ENCODE results near the gene MTHFD2.
"Not testable (repeated sequence)": the region's sequence is repeated elsewhere in the genome, so short reads cannot be mapped to it uniquely, and the experiment has no call there.

MTHFD2 gene

DNA sequence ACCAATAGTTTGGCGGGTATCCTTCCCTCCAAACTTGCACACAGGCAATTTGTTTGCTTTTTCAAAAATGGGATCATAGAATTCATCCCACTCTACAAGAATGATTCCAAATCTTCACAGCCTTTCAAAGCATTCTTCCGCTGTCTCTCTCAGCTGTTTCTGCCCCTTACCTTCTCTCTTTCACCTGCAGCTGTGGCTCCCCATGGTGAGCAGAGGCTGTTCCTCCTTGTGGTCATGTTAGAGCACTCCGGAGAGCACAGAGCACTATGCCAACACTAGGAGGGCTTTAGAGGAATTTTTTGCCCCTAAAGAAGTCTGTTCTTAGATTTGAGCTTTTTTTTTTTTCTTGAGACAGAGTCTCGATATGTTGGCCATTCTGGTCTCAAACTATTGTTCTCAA lies 30.4 kb downstream of the MTHFD2 start:
- no peak overlapping the region for H3K9ac ChIP-seq (ENCODE audit: low read depth, low read length)
- no peak overlapping the region for H3K4me2 ChIP-seq (ENCODE audit: insufficient read depth, low read length)

DNA sequence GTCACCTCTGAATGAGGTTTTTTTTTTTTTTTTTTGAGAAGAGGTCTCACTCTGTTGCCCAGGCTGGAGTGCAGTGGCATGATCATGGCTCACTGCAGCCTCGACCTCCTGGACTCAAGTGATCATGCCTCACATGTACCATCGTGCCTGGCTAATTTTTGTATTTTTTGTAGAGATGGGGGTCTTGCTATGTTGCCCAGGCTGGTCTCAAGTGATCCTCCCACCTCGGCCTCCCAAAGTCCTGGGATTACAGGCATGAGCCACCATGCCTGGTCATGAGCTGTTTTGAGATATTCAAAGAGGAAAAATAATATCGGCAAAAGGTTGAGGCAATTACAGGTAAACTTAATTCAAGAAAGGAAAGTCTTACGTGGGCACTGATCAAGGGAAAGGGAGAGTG lies 31.4 kb downstream of the MTHFD2 start:
- not testable (repeated sequence) for H4K20me1 ChIP-seq (ENCODE audit: insufficient read depth, low read length); H3K36me3 ChIP-seq (ENCODE audit: insufficient read depth, low read length); ATAC-seq (ENCODE audit: insufficient read depth, low read depth); H3K4me1 ChIP-seq (ENCODE audit: insufficient read depth, low read length); H3K9me3 ChIP-seq (ENCODE audit: insufficient read depth, low read length, severe bottlenecking); H3K4me3 ChIP-seq (ENCODE audit: low read depth in 1 of 2, low read length in 2 of 2); H3K27ac ChIP-seq (ENCODE audit: low read length); H3K9ac ChIP-seq (ENCODE audit: low read depth, low read length); H3K4me2 ChIP-seq (ENCODE audit: insufficient read depth, low read length); H3K79me2 ChIP-seq (ENCODE audit: insufficient read depth, low read length); H2AFZ ChIP-seq (ENCODE audit: low read depth, low read length); DNase-seq; H3K27me3 ChIP-seq (ENCODE audit: insufficient read depth, low read length, poor library complexity)

More for the DNA sequence above, 30.4 kb downstream of the MTHFD2 start:
- Histone ChIP-seq H3K27me3 (ENCODE audit: insufficient read depth, low read length, poor library complexity) (no peaks in the 10 kb centered on the region), H4K20me1 (ENCODE audit: insufficient read depth, low read length) (no peaks in the 10 kb centered on the region), H3K27ac (ENCODE audit: low read length) (no peak overlapping the region), H3K79me2 (ENCODE audit: insufficient read depth, low read length) (no peaks in the 10 kb centered on the region), H2AFZ (ENCODE audit: low read depth, low read length) (no peak overlapping the region), H3K4me3 (ENCODE audit: low read depth in 1 of 2, low read length in 2 of 2) (no peak overlapping the region), H3K9me3 (ENCODE audit: insufficient read depth, low read length, severe bottlenecking) (no peaks in the 10 kb centered on the region), H3K4me1 (ENCODE audit: insufficient read depth, low read length) (no peaks in the 10 kb centered on the region), H3K36me3 (ENCODE audit: insufficient read depth, low read length) (no peaks in the 10 kb centered on the region)
- TF ChIP-seq, protein P1, sequence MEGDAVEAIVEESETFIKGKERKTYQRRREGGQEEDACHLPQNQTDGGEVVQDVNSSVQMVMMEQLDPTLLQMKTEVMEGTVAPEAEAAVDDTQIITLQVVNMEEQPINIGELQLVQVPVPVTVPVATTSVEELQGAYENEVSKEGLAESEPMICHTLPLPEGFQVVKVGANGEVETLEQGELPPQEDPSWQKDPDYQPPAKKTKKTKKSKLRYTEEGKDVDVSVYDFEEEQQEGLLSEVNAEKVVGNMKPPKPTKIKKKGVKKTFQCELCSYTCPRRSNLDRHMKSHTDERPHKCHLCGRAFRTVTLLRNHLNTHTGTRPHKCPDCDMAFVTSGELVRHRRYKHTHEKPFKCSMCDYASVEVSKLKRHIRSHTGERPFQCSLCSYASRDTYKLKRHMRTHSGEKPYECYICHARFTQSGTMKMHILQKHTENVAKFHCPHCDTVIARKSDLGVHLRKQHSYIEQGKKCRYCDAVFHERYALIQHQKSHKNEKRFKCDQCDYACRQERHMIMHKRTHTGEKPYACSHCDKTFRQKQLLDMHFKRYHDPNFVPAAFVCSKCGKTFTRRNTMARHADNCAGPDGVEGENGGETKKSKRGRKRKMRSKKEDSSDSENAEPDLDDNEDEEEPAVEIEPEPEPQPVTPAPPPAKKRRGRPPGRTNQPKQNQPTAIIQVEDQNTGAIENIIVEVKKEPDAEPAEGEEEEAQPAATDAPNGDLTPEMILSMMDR (IDR thresholded peaks at IDR 0.05; ENCODE audit: borderline replicate concordance, extremely low read depth, low read length, poor library complexity, severe bottlenecking), result no peak
- TF ChIP-seq EZH2 (IDR thresholded peaks at IDR 0.05; ENCODE audit: borderline replicate concordance, low read depth, low read length, severe bottlenecking), result no peak
- ATAC-seq (ENCODE audit: insufficient read depth, low read depth) (peak; percentile 39; the same call in 1 of the 3 replicates), DNase-seq (no peak)

DNA sequence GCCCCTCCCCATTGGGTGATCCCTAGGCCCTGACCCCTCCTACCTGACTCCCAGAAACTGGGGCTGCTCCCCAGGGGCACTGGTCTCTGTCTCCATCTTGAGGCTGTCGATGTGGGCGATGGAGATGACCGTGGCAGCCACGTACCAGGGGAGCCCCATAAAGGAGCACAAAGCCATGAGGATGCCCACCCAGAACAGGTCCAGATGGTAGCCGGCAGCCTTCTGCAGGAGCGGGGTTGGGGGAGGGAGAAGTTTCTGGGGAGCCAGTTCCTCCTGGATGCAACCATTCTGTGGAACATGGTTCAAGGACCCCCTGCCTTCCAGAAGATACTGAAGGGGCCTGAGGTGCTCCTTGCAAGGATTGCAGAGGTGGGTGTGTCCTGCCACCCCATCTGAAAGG lies 34.0 kb downstream of the MTHFD2 start:
- Histone ChIP-seq H3K4me1 (ENCODE audit: insufficient read depth, low read length) (no peaks in the 10 kb centered on the region), H2AFZ (ENCODE audit: low read depth, low read length) (no peak overlapping the region), H3K4me2 (ENCODE audit: insufficient read depth, low read length) (no peak overlapping the region), H3K36me3 (ENCODE audit: insufficient read depth, low read length) (no peaks in the 10 kb centered on the region), H3K9ac (ENCODE audit: low read depth, low read length) (no peak overlapping the region), H3K27me3 (ENCODE audit: insufficient read depth, low read length, poor library complexity) (no peaks in the 10 kb centered on the region), H3K9me3 (ENCODE audit: insufficient read depth, low read length, severe bottlenecking) (no peaks in the 10 kb centered on the region), H4K20me1 (ENCODE audit: insufficient read depth, low read length) (no peaks in the 10 kb centered on the region), H3K27ac (ENCODE audit: low read length) (no peak overlapping the region), H3K79me2 (ENCODE audit: insufficient read depth, low read length) (no peaks in the 10 kb centered on the region), H3K4me3 (ENCODE audit: low read depth in 1 of 2, low read length in 2 of 2) (no peak overlapping the region)
- no peak for DNase-seq
- TF ChIP-seq EZH2 (IDR thresholded peaks at IDR 0.05; ENCODE audit: borderline replicate concordance, low read depth, low read length, severe bottlenecking), result no peak
- TF ChIP-seq, protein P1 (IDR thresholded peaks at IDR 0.05; ENCODE audit: borderline replicate concordance, extremely low read depth, low read length, poor library complexity, severe bottlenecking), result no peak
- no peak for ATAC-seq (ENCODE audit: insufficient read depth, low read depth)

DNA sequence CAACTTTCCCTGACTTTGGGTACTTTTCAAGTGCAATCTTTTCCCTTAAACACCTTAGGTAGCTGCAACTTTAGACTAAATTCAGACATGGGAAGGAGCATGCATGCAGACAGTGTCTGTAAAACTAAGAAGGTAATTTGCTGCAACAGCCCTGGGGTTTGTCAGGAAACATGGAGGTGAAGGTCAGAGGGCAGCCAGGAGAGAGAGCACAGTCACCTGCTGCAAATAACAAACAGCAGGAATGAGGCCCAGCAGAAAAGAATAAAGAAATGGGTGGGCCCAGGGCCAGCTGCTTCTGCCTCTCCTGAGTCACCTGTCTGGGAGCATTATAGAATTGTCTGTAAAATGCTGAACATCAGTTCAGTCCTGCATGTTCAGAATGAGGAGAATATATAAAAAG lies 35.2 kb downstream of the MTHFD2 start:
- Histone ChIP-seq H3K9ac (ENCODE audit: low read depth, low read length) (no peak overlapping the region), H4K20me1 (ENCODE audit: insufficient read depth, low read length) (no peaks in the 10 kb centered on the region), H3K79me2 (ENCODE audit: insufficient read depth, low read length) (no peaks in the 10 kb centered on the region), H3K27me3 (ENCODE audit: insufficient read depth, low read length, poor library complexity) (no peaks in the 10 kb centered on the region), H3K4me2 (ENCODE audit: insufficient read depth, low read length) (no peak overlapping the region), H3K4me3 (ENCODE audit: low read depth in 1 of 2, low read length in 2 of 2) (no peak overlapping the region), H3K27ac (ENCODE audit: low read length) (no peak overlapping the region), H3K9me3 (ENCODE audit: insufficient read depth, low read length, severe bottlenecking) (no peaks in the 10 kb centered on the region), H3K36me3 (ENCODE audit: insufficient read depth, low read length) (no peaks in the 10 kb centered on the region), H2AFZ (ENCODE audit: low read depth, low read length) (no peak overlapping the region), H3K4me1 (ENCODE audit: insufficient read depth, low read length) (no peaks in the 10 kb centered on the region)
- no peak for ATAC-seq (ENCODE audit: insufficient read depth, low read depth)
- TF ChIP-seq, protein P1 (IDR thresholded peaks at IDR 0.05; ENCODE audit: borderline replicate concordance, extremely low read depth, low read length, poor library complexity, severe bottlenecking), result no peak
- TF ChIP-seq EZH2 (IDR thresholded peaks at IDR 0.05; ENCODE audit: borderline replicate concordance, low read depth, low read length, severe bottlenecking), result no peak
- no peak for DNase-seq
